ENCODE measurements around the gene GBP7.
"Not testable (repeated sequence)": the region's sequence is repeated elsewhere in the genome, so short reads cannot be mapped to it uniquely, and the experiment has no call there.

Gene GBP7, protein sequence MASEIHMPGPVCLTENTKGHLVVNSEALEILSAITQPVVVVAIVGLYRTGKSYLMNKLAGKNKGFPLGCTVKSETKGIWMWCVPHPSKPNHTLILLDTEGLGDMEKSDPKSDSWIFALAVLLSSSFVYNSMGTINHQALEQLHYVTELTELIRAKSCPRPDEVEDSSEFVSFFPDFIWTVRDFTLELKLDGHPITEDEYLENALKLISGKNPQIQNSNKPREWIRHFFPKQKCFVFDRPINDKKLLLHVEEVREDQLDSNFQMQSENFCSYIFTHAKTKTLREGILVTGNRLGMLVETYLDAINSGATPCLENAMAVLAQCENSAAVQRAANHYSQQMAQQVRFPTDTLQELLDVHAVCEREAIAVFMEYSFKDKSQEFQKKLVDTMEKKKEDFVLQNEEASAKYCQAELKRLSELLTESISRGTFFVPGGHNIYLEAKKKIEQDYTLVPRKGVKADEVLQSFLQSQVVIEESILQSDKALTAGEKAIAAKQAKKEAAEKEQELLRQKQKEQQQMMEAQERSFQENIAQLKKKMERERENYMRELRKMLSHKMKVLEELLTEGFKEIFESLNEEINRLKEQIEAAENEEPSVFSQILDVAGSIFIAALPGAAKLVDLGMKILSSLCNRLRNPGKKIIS

DNA sequence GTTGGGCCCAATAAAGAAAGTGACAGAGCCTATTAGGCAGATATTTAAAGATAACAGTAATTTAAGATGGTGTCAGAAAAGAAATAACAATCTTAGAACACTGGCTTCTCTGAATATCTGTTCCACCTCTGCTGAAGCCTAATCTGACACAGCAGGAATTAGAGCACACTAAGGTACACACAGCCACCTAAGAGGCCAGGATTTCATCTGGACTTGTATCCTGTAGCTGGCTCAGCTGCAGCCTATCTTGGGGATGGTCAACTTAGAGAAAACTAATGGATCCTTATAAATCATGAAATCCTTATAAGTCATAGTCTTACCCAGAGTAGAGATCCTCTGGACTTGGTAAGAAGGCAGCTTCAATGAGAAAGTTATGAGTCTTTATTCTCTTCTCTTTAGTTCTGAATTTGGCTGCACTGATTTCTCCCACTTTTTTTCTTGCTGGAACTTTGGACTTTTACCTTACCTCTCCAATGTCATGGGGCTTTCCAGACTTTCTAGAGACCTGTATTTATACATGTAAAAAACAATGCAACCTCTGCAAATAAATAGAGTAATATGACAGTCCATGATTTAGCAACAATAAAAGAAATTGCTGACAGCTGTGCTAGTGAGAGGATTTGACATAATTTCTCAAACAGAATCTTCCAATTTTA lies at the start of gene GBP7:
GBP7 (minus strand) TSS at position 403 of the 656 bp plus-strand sequence. CDS start 4,068 bp downstream, outside the sequence.
- no peaks in the 10 kb centered on the region for H3K4me1 ChIP-seq (ENCODE audit: control insufficient read depth, low read depth, low read length)
- no peak within 1 kb of the TSS for H3K4me3 ChIP-seq (ENCODE audit: low read length)
- H3K27me3 ChIP-seq (ENCODE audit: control insufficient read depth, insufficient read depth, low read length) = no peaks in the 10 kb centered on the region
- H3K27ac ChIP-seq (ENCODE audit: low read length) = no peak within 1 kb of the TSS
- H3K9me3 ChIP-seq (ENCODE audit: control insufficient read depth, low read depth, low read length) = no peaks in the 10 kb centered on the region
- H3K9ac ChIP-seq (ENCODE audit: low read length) = no peak within 1 kb of the TSS
- H3K36me3 ChIP-seq (ENCODE audit: control insufficient read depth, low read depth, low read length) = no peaks in the 10 kb centered on the region

DNA sequence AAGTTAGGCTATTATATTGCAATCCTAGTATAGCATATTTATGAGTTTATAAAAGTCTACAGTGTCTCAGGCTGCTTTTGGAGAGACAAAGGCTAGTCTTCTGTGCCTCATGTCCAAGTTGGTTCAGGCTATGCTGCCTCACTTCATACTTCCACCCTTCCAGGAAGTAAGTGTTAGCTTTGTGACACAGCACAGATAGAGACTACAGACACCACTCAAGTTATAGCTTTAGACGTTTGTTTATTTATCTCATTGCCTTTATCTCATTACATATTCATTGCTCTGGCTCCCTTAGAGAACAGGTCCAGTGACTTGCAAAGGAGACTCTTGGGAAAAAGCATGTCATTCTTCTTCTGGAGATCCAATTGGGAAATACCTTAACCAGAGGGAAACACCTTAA lies 45.5 kb upstream of the GBP7 start:
- H3K36me3 ChIP-seq (ENCODE audit: control insufficient read depth, low read depth, low read length) = no peaks in the 10 kb centered on the region
- peaks cover 3% of the 10 kb centered on the region for H3K9me3 ChIP-seq (ENCODE audit: control insufficient read depth, low read depth, low read length)
- H3K4me1 ChIP-seq (ENCODE audit: control insufficient read depth, low read depth, low read length) = no peaks in the 10 kb centered on the region
- H3K4me3 ChIP-seq (ENCODE audit: low read length) = no peak overlapping the region
- no peaks in the 10 kb centered on the region for H3K27me3 ChIP-seq (ENCODE audit: control insufficient read depth, insufficient read depth, low read length)
- H3K27ac ChIP-seq (ENCODE audit: low read length) = no peak overlapping the region
- no peak overlapping the region for H3K9ac ChIP-seq (ENCODE audit: low read length)

DNA sequence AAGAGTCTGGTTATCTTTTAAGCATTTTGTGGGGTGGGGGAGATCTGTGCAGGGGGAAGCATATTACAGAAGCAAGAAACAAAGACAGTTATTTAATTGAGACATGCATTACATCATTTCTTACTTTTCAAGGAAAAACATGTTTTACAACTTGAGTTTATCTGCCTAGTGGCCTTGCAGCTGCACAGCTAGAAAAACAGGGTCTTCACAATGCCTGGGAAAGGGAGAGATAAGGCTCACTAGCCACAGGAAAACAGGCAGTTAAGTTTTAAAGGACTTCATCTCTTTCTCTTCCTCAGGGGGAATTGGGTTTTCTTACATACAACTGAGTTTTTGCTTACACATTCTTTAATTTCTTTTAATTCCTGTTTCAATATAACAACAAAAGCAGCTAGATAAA lies 44.0 kb upstream of the GBP7 start:
- H3K9me3 ChIP-seq (ENCODE audit: control insufficient read depth, low read depth, low read length); H3K4me3 ChIP-seq (ENCODE audit: low read length); H3K27ac ChIP-seq (ENCODE audit: low read length); H3K4me1 ChIP-seq (ENCODE audit: control insufficient read depth, low read depth, low read length); H3K36me3 ChIP-seq (ENCODE audit: control insufficient read depth, low read depth, low read length); H3K9ac ChIP-seq (ENCODE audit: low read length); H3K27me3 ChIP-seq (ENCODE audit: control insufficient read depth, insufficient read depth, low read length): not testable (repeated sequence)

DNA sequence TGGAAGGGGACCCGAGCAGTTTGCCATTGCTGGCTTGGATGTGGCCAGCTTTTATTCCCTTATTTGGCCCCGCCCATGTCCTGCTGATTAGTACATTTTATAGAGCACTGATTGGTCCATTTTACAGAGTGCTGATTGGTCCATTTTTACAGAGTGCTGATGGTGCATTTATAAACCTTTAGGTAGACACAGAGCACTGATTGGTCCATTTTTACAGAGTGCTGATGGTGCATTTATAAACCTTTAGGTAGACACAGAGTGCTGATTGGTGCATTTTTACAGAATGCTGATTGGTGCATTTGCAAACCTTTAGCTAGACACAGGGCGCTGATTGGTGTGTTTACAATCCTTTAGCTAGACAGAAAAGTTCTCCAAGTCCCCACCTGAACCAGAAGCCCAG lies 43.1 kb upstream of the GBP7 start:
- H3K27ac ChIP-seq (ENCODE audit: low read length) = not testable (repeated sequence)

DNA sequence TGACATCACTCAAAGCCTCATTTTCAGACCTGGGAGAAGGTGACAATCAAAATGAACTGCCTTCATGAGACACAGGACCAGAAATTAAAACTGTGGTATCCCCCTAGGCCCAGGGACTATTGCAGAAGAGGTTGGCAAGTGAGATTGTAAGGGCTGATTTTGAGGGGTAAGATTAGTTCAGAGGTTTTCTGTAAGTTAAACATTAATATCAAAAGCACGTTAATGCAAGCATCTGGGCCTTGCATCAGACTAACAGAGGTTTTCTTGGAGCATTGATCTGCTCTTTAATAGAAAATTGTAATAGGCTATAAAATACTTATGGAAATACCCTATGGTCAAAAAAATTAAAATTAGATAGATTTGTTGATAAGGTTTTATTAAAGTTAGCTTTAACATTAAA lies 37.5 kb upstream of the GBP7 start:
- no peak overlapping the region for H3K27ac ChIP-seq (ENCODE audit: low read length)
- H3K27me3 ChIP-seq (ENCODE audit: control insufficient read depth, insufficient read depth, low read length) = no peaks in the 10 kb centered on the region
- H3K4me1 ChIP-seq (ENCODE audit: control insufficient read depth, low read depth, low read length) = no peaks in the 10 kb centered on the region
- no peak overlapping the region for H3K4me3 ChIP-seq (ENCODE audit: low read length)
- H3K9ac ChIP-seq (ENCODE audit: low read length) = no peak overlapping the region
- no peaks in the 10 kb centered on the region for H3K36me3 ChIP-seq (ENCODE audit: control insufficient read depth, low read depth, low read length)
- H3K9me3 ChIP-seq (ENCODE audit: control insufficient read depth, low read depth, low read length) = peaks cover 21% of the 10 kb centered on the region

More for the DNA sequence above, 43.1 kb upstream of the GBP7 start:
- not testable (repeated sequence) for H3K36me3 ChIP-seq (ENCODE audit: control insufficient read depth, low read depth, low read length); H3K4me3 ChIP-seq (ENCODE audit: low read length); H3K9me3 ChIP-seq (ENCODE audit: control insufficient read depth, low read depth, low read length); H3K27me3 ChIP-seq (ENCODE audit: control insufficient read depth, insufficient read depth, low read length); H3K9ac ChIP-seq (ENCODE audit: low read length); H3K4me1 ChIP-seq (ENCODE audit: control insufficient read depth, low read depth, low read length)

DNA sequence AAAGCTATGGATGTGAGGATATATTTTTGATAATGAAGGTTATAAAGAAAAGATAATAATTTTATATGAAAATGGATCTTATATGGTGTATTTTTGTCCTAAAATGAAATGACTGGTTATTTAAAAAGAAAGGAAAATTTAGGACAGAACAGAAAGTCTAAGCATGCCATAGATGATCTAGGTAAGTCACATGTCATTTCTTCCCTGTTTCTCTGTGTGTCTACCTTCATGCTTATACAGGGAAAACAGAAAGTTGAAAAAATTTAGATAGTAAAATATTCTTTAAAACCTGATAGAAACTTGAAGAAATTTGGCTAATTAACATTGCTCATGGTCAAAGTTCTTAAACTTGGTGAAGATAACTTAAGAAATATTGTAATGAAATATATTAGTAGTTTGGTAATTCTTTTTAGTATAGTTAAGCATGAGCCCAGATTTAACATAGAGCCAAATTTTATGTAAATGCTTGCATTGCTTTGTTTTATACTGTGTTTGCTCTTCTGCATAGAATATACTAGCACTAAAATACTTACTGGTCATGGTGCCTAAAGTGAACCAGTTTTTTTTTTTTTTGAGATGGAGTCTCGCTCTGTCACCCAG lies 35.3 kb upstream of the GBP7 start:
- H3K4me3 ChIP-seq (ENCODE audit: low read length) = no peak overlapping the region
- H3K36me3 ChIP-seq (ENCODE audit: control insufficient read depth, low read depth, low read length) = no peaks in the 10 kb centered on the region
- peaks cover 18% of the 10 kb centered on the region for H3K9me3 ChIP-seq (ENCODE audit: control insufficient read depth, low read depth, low read length)
- no peak overlapping the region for H3K9ac ChIP-seq (ENCODE audit: low read length)
- H3K27ac ChIP-seq (ENCODE audit: low read length) = no peak overlapping the region
- no peaks in the 10 kb centered on the region for H3K27me3 ChIP-seq (ENCODE audit: control insufficient read depth, insufficient read depth, low read length)
- no peaks in the 10 kb centered on the region for H3K4me1 ChIP-seq (ENCODE audit: control insufficient read depth, low read depth, low read length)

DNA sequence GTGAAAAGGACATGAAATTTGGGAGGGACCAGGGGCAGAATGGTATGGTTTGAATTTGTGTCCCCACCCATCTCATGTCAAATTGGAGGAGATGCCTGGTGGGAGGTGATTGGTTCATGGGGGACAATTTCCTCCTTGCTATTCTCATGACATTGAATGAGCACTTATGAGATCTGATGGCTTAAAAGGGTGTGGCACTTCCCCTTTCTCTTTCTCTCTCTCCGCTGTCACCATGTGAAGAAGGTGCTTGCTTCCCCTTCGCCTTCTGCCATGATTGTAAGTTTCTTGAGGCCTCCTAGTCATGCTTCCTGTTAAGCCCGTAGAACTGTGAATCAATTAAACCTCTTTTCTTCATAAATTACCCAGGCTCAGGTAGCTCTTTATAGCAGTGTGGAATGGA lies 30.6 kb upstream of the GBP7 start:
- Histone ChIP-seq H3K4me3 (ENCODE audit: low read length) (no peak overlapping the region), H3K36me3 (ENCODE audit: control insufficient read depth, low read depth, low read length) (no peaks in the 10 kb centered on the region), H3K27me3 (ENCODE audit: control insufficient read depth, insufficient read depth, low read length) (no peaks in the 10 kb centered on the region), H3K4me1 (ENCODE audit: control insufficient read depth, low read depth, low read length) (no peaks in the 10 kb centered on the region), H3K27ac (ENCODE audit: low read length) (no peak overlapping the region), H3K9ac (ENCODE audit: low read length) (no peak overlapping the region), H3K9me3 (ENCODE audit: control insufficient read depth, low read depth, low read length) (peaks cover 16% of the 10 kb centered on the region)

DNA sequence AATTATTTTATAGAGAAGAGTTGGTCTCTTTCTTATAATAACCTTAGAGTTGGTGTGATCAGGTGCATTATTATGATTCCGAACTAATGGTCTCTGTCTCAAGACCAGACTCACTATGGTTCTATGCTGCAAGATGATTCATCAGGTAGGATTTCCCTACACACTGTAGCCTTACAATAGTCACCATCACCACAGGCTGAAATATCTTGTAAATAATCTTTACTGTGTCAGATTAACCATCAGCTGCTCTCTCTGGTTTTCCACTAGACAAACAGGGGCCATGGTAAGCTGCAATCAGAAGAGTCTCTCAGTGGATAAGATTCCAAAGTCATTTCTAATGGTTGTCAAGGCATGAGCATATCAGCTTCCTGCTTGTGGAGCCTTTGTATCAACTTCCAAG lies 27.4 kb upstream of the GBP7 start:
- Histone ChIP-seq H3K9ac (ENCODE audit: low read length) (no peak overlapping the region), H3K27ac (ENCODE audit: low read length) (no peak overlapping the region), H3K4me1 (ENCODE audit: control insufficient read depth, low read depth, low read length) (no peaks in the 10 kb centered on the region), H3K9me3 (ENCODE audit: control insufficient read depth, low read depth, low read length) (peaks cover 8% of the 10 kb centered on the region), H3K36me3 (ENCODE audit: control insufficient read depth, low read depth, low read length) (no peaks in the 10 kb centered on the region), H3K4me3 (ENCODE audit: low read length) (no peak overlapping the region), H3K27me3 (ENCODE audit: control insufficient read depth, insufficient read depth, low read length) (no peaks in the 10 kb centered on the region)

DNA sequence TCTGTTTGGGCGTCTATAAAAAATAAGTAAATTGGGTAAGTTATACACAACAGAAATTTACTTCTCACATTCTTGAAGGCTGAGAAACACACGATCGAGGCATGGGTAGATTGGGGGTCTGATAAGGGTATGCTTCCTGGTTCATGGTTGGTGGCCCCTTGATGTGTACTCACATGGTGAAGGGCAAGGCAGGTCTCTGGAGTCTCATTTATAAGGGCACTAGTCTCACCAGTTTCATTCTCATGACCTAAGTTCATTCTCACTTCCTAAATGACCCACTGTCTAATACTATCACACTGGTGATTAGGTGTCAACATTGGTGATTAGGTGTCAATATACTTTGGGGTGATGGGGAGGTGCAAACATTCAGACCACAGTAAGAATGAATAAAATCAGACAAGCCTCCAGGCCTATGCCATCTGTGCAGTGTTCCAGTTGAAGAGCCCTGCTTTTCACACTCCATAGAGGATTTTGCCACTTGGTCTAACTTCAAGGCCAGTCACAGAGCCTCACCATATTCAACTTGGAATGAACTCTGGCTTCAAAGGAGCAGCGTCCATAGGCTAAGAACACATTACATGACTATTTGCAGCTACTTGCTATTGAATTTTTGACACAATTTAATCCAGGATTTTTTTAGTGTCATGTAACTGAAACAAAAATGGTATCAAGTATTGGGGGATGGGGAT lies 25.4 kb upstream of the GBP7 start:
- H3K9me3 ChIP-seq (ENCODE audit: control insufficient read depth, low read depth, low read length) = peaks cover 8% of the 10 kb centered on the region
- no peak overlapping the region for H3K4me3 ChIP-seq (ENCODE audit: low read length)
- no peaks in the 10 kb centered on the region for H3K36me3 ChIP-seq (ENCODE audit: control insufficient read depth, low read depth, low read length)
- H3K27ac ChIP-seq (ENCODE audit: low read length) = no peak overlapping the region
- H3K4me1 ChIP-seq (ENCODE audit: control insufficient read depth, low read depth, low read length) = no peaks in the 10 kb centered on the region
- no peaks in the 10 kb centered on the region for H3K27me3 ChIP-seq (ENCODE audit: control insufficient read depth, insufficient read depth, low read length)
- H3K9ac ChIP-seq (ENCODE audit: low read length) = no peak overlapping the region

DNA sequence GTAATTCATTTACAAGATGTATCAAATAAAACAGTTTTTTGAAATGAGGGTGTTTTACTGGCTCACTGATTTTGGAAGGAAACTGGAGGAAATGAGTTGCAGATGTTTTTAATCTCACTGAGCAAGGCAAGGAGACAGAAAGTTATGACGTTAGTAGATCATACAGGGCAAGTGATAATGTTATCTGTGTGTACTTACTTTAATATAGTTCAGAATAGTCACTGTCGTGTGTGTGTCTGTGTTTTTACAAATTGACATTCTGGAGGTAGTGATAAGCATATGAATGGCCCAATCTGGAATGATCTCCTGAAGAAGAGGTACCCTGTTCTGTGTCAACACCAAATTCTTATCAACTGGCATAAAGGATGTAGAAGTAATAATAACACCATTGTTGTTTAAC lies 24.9 kb upstream of the GBP7 start:
- peaks cover 8% of the 10 kb centered on the region for H3K9me3 ChIP-seq (ENCODE audit: control insufficient read depth, low read depth, low read length)
- no peaks in the 10 kb centered on the region for H3K27me3 ChIP-seq (ENCODE audit: control insufficient read depth, insufficient read depth, low read length)
- no peak overlapping the region for H3K27ac ChIP-seq (ENCODE audit: low read length)
- no peaks in the 10 kb centered on the region for H3K36me3 ChIP-seq (ENCODE audit: control insufficient read depth, low read depth, low read length)
- H3K9ac ChIP-seq (ENCODE audit: low read length) = no peak overlapping the region
- no peaks in the 10 kb centered on the region for H3K4me1 ChIP-seq (ENCODE audit: control insufficient read depth, low read depth, low read length)
- H3K4me3 ChIP-seq (ENCODE audit: low read length) = no peak overlapping the region

DNA sequence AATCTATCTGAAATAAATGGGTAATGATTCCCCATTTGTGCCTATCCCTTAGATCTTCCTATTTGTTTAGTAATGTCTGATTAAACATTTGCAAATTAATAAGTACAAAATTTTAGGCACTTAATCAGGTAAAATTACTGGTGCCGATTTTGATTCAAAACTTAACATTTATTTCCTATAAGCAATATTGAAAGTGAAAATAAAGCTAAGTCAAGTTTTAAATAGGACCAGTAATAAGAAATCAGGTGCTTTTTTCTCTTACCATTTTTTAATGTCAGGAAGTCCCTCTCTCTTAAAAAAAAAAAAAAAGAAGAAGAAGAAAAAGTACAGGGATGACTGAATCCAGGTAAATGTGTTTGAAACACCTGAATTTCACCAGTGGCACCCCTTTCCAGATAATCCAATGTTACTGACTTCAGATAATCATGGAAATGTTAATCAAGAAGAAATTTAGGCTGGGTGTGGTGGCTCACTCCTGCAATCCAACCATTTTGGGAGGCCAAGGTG lies 23.8 kb upstream of the GBP7 start:
- H3K27ac ChIP-seq (ENCODE audit: low read length) = no peak overlapping the region
- no peaks in the 10 kb centered on the region for H3K27me3 ChIP-seq (ENCODE audit: control insufficient read depth, insufficient read depth, low read length)
- H3K9ac ChIP-seq (ENCODE audit: low read length) = no peak overlapping the region
- H3K9me3 ChIP-seq (ENCODE audit: control insufficient read depth, low read depth, low read length) = peaks cover 3% of the 10 kb centered on the region
- no peaks in the 10 kb centered on the region for H3K36me3 ChIP-seq (ENCODE audit: control insufficient read depth, low read depth, low read length)
- no peaks in the 10 kb centered on the region for H3K4me1 ChIP-seq (ENCODE audit: control insufficient read depth, low read depth, low read length)
- no peak overlapping the region for H3K4me3 ChIP-seq (ENCODE audit: low read length)

All from iPS-18a (cell line).